Panc1 (cell line): ENCODE measurements around the gene TTLL7.

Source experiments
- CTCF ChIP-seq: fragments of 450-650 bp; IDR thresholded peaks from 2 replicates; pipeline ENCODE4 v1.5.1; 2017; ENCODE audit warnings: mild to moderate bottlenecking
- POLR2AphosphoS5 ChIP-seq: IDR thresholded peaks from 2 replicates; pipeline ENCODE4 v1.6.1; 2012; ENCODE audit warnings: mild to moderate bottlenecking, low read depth, low read length, moderate library complexity
- REST ChIP-seq, 2 experiments: IDR thresholded peaks; 2 replicates each; pipeline ENCODE4 v1.6.1; 2011 to 2012; ENCODE audit warnings: low read depth in 2 of 2, control low read depth in 1 of 2, low read length in 1 of 2, mild to moderate bottlenecking in 1 of 2, moderate library complexity in 1 of 2; ENCODE audit not compliant: insufficient read depth in 1 of 2
- TCF7L2 ChIP-seq: IDR thresholded peaks from 2 replicates; pipeline ENCODE4 v1.6.1; 2011; ENCODE audit warnings: mild to moderate bottlenecking, low read depth, low read length, inconsistent platforms

GRCh38 chr1:83839566-83840173 lies 159.3 kb downstream of the TTLL7 start:
- TF ChIP-seq CTCF (no peak), POLR2AphosphoS5 (no peak), TCF7L2 (no peak), REST (IDR thresholded peaks at IDR 0.05; ENCODE audit: insufficient read depth in 1 of 2, low read depth in 2 of 2, low read length in 1 of 2) (no peak)
